HL-60 (cell line): ENCODE results near the gene TMED4.
"Not testable (repeated sequence)": the region's sequence is repeated elsewhere in the genome, so short reads cannot be mapped to it uniquely, and the experiment has no call there.

Source experiments
- DNase-seq, 2 experiments: peaks; one replicate each; pipeline ENCODE4 v3.0.0-alpha.2; 2010 to 2020; ENCODE audit warnings: low read depth in 1 of 2, low spot score in 1 of 2
- H3K27ac ChIP-seq: fragments of 250-450 bp; sonication (Bioruptor Pico); replicated peaks from 2 replicates; pipeline ENCODE4 v1.5.1; 2020; ENCODE audit warnings: mild to moderate bottlenecking, moderate library complexity
- H3K27me3 ChIP-seq: fragments of 250-450 bp; sonication (Bioruptor Pico); 2 replicates; pipeline ENCODE4 v1.5.1; 2021; ENCODE audit warnings: mild to moderate bottlenecking, moderate library complexity; ENCODE audit not compliant: insufficient read depth, poor library complexity, severe bottlenecking
- H3K4me3 ChIP-seq: replicated peaks from 2 replicates; pipeline ENCODE4 v1.5.1; 2011; ENCODE audit warnings: mild to moderate bottlenecking, control low read depth, low read length; ENCODE audit not compliant: insufficient read depth
- CTCF ChIP-seq: IDR thresholded peaks from one replicate; pipeline ENCODE4 v1.5.1; 2011; ENCODE audit warnings: low read length, control low read depth, inconsistent platforms; ENCODE audit not compliant: insufficient read depth
- GABPA ChIP-seq: IDR thresholded peaks from 2 replicates; pipeline ENCODE4 v1.6.1; 2012; ENCODE audit warnings: low read depth
- POLR2AphosphoS5 ChIP-seq: IDR thresholded peaks from 2 replicates; pipeline ENCODE4 v1.6.1; 2012; ENCODE audit warnings: low read depth
- SPI1 ChIP-seq: IDR thresholded peaks from 2 replicates; pipeline ENCODE4 v1.6.1; 2012; ENCODE audit warnings: low read depth, mild to moderate bottlenecking, borderline replicate concordance
- TF ChIP-seq, protein P1 (sequence below): IDR thresholded peaks from 2 replicates; pipeline ENCODE4 v1.6.1; 2012; ENCODE audit warnings: low read depth; ENCODE audit not compliant: insufficient replicate concordance

Gene TMED4

GRCh38 chr7:44602576-44602910 is 20.5 kb upstream of the TMED4 start:
- Histone ChIP-seq H3K4me3 (no peak overlapping the region), H3K27me3 (no peaks in the 10 kb centered on the region), H3K27ac (no peak overlapping the region)
- no peak for DNase-seq
- TF ChIP-seq SPI1: no peak

GRCh38 chr7:44599222-44599621 is 17.2 kb upstream of the TMED4 start:
- Histone ChIP-seq H3K4me3 (no peak overlapping the region), H3K27ac (no peak overlapping the region), H3K27me3 (no peaks in the 10 kb centered on the region)
- DNase-seq: no peak
- TF ChIP-seq SPI1: no peak
- TF ChIP-seq, protein P1, sequence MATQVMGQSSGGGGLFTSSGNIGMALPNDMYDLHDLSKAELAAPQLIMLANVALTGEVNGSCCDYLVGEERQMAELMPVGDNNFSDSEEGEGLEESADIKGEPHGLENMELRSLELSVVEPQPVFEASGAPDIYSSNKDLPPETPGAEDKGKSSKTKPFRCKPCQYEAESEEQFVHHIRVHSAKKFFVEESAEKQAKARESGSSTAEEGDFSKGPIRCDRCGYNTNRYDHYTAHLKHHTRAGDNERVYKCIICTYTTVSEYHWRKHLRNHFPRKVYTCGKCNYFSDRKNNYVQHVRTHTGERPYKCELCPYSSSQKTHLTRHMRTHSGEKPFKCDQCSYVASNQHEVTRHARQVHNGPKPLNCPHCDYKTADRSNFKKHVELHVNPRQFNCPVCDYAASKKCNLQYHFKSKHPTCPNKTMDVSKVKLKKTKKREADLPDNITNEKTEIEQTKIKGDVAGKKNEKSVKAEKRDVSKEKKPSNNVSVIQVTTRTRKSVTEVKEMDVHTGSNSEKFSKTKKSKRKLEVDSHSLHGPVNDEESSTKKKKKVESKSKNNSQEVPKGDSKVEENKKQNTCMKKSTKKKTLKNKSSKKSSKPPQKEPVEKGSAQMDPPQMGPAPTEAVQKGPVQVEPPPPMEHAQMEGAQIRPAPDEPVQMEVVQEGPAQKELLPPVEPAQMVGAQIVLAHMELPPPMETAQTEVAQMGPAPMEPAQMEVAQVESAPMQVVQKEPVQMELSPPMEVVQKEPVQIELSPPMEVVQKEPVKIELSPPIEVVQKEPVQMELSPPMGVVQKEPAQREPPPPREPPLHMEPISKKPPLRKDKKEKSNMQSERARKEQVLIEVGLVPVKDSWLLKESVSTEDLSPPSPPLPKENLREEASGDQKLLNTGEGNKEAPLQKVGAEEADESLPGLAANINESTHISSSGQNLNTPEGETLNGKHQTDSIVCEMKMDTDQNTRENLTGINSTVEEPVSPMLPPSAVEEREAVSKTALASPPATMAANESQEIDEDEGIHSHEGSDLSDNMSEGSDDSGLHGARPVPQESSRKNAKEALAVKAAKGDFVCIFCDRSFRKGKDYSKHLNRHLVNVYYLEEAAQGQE: no peak
- no peak for TF ChIP-seq CTCF
- no peak for TF ChIP-seq POLR2AphosphoS5
- TF ChIP-seq GABPA: no peak

DNA sequence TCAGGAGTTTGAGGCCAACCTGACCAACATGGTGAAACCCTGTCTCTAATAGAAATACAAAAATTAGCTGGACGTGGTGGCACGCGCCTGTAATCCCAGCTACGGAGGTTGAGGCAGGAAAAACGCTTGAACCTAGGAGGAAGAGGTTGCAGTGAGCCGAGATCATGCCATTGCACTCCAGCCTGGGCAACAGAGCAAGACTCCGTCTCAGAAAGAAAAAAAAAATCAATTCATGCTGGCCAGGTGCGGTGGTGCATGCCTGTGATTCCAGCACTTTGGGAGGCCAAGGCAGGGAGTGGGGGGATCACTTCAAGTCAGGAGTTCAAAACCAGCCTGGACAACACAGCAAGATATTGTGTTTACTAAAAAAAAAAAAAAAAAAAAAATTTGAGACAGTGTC is 15.2 kb upstream of the TMED4 start:
- H3K27me3 ChIP-seq, H3K27ac ChIP-seq, DNase-seq, H3K4me3 ChIP-seq: not testable (repeated sequence)

DNA sequence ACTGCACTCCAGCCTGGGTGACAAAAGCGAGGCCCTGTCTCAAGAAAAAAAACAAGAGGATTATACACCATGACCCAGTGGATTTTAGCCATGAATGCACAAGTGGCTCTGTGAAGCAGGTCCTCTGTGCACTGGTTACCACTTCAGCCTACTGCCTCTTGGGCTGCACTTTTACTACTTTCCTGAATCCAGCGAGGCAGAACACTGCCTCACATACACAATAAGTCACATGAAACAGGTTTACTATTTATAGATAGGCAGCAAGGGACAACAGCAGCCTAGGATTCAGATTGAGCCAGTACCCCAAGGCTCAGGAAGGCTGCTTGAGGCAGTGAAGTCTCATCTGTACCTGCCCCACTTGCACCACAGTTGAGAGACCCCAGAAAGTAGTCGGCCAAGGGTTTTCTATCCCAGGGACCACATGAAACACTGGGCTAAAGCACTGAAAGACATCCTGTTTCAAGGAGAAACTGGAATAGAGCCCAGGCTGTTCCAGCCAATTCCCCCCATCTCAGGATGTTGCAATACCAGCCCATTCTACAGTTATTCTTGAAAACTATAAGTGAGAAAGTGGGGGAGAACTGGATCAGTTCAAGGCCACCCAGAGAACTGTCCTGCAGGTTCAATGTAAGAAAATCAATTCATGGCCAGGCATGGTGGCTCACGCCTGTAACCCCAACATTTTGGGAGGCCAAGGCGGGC is 14.1 kb upstream of the TMED4 start:
- no peak overlapping the region for H3K27ac ChIP-seq
- H3K4me3 ChIP-seq: no peak overlapping the region
- DNase-seq: no peak
- no peak for TF ChIP-seq SPI1
- no peak for TF ChIP-seq CTCF
- no peak for TF ChIP-seq GABPA
- TF ChIP-seq POLR2AphosphoS5: no peak
- TF ChIP-seq, protein P1: no peak
- no peaks in the 10 kb centered on the region for H3K27me3 ChIP-seq

DNA sequence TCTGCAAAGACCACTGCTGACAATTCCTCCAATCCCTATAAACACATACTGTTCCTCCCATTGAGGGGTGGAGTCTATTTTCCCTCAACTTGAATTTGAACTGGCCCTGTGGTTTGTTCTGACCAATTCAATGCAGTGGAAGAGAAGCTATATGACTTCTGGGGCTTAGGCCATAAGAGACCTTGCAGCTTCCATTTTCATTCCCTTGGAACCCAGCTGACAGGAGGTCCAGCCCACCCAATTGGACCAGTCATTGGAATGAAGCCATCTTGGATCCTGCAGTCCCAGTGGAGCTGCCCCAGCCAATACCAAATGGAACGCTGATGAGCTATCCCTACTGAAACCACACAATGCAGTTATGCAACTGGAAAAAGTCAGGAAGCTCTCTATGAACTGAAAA is 8.9 kb upstream of the TMED4 start:
- Histone ChIP-seq H3K4me3 (no peak overlapping the region), H3K27me3 (no peaks in the 10 kb centered on the region), H3K27ac (no peak overlapping the region)
- DNase-seq: no peak
- TF ChIP-seq CTCF: no peak
- no peak for TF ChIP-seq GABPA
- TF ChIP-seq SPI1: no peak
- TF ChIP-seq, protein P1: no peak
- no peak for TF ChIP-seq POLR2AphosphoS5
